Stimulated activated CD4-positive, alpha-beta T cell treated with anti-CD3 and anti-CD28 coated beads, TNF-alpha, amount 100 ng/mL, for 1 hour (primary cell): ENCODE measurements around the gene OR5V1.
"Not testable (repeated sequence)": the region's sequence is repeated elsewhere in the genome, so short reads cannot be mapped to it uniquely, and the experiment has no call there.

Experiments
- DNase-seq, 3 donors: peaks; one replicate each; pipeline ENCODE4 v3.0.0-alpha.2; 2020; ENCODE audit warnings: low read depth in 3 of 3, low spot score in 1 of 3

OR5V1 gene

GRCh38 chr6:29368765-29369164 is at the start of gene OR5V1:
TSS of gene OR5V1 (minus strand) at chr6:29368865. CDS start at chr6:29356195, 12,670 bp downstream.
- DNase-seq: no peak

GRCh38 chr6:29414588-29414987 is 45.9 kb upstream of the OR5V1 start, which contains the start of gene OR12D1:
TSS of gene OR12D1 (plus strand) at chr6:29414928.
- no peak for DNase-seq

GRCh38 chr6:29403801-29404200 is 35.1 kb upstream of the OR5V1 start:
- DNase-seq: no peak

GRCh38 chr6:29399525-29399924 is 30.9 kb upstream of the OR5V1 start:
- no peak for DNase-seq

- no peak for DNase-seq
These were observed 26.7 kb upstream of the OR5V1 start, which contains the start of gene OR12D2 for GRCh38 chr6:29395331-29395730. TSS of gene OR12D2 (plus strand) at chr6:29395631. CDS start at chr6:29396700, 1,069 bp downstream.

GRCh38 chr6:29388533-29388932 is 19.9 kb upstream of the OR5V1 start:
- DNase-seq: no peak

- DNase-seq: no peak
These were observed 7.3 kb upstream of the OR5V1 start for GRCh38 chr6:29376003-29376402.

GRCh38 chr6:29375191-29375590 is 6.5 kb upstream of the OR5V1 start, which contains the start of gene OR12D3:
TSS of gene OR12D3 (minus strand) at chr6:29375291. CDS start at chr6:29375287, 4 bp downstream.
- DNase-seq: no peak

- DNase-seq: no peak
These were observed 13.1 kb downstream of the OR5V1 start for GRCh38 chr6:29355603-29356002.

GRCh38 chr6:29354980-29355379 is 13.7 kb downstream of the OR5V1 start:
- DNase-seq: no peak

- not testable (repeated sequence) for DNase-seq
These were observed 19.3 kb downstream of the OR5V1 start for GRCh38 chr6:29349348-29349747.

GRCh38 chr6:29345380-29345779 is 23.3 kb downstream of the OR5V1 start:
- no peak for DNase-seq

GRCh38 chr6:29336269-29336668 is 32.4 kb downstream of the OR5V1 start:
- DNase-seq: no peak

- no peak for DNase-seq
These were observed 36.0 kb downstream of the OR5V1 start for GRCh38 chr6:29332676-29333075.

GRCh38 chr6:29325777-29326176 is 42.9 kb downstream of the OR5V1 start:
- no peak for DNase-seq

GRCh38 chr6:29323332-29323731 is 45.3 kb downstream of the OR5V1 start:
- DNase-seq: not testable (repeated sequence)

GRCh38 chr6:29319931-29320330 is 48.7 kb downstream of the OR5V1 start:
- DNase-seq: no peak
